ENCODE measurements around the gene NFILZ.

The NFILZ gene

DNA sequence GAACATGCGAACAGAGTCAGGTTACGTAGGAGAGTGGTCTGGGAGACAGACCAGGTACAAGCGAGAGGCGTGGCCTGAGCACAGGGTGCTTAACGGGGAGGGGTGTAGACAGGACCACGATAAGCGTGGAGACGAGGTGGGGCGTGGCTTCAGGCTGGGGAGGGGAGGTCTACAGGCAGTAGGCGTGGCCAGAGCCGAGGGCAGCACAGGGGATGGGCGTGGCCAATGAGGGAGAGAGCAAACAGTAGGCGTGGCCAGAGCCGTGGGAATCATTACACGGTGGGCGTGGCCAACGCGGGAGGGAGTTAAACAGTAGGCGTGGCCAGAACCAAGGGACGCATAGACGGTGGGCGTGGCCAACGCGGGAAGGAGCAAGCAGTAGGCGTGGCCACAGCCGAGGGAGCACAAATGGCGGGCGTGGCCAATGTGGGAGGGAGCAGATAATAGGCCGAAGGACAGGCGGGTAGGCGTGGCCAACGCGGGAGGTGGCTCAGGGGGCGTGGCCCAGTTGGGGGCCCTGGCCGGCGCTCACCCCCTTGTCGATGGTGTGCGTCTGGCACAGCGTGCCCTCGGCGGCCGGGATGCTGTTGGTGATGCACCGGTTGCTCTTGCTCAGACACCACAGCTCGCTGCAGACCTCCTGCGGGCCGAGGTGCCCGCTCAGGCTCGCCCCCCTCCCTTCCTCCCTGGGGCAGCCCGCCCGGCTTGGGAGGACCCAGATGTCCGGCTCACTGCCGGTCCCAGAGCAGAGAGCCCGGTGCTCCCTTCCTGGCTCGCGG is 38.0 kb upstream of the NFILZ start:
- no peak for TF ChIP-seq CTCF (IDR thresholded peaks at IDR 0.05; ENCODE audit: borderline replicate concordance, control extremely low read depth, extremely low read depth, insufficient read depth, missing control alignments)
- in situ Hi-C loops (cut with MboI; ENCODE audit: low sequenced_read_pairs, unreplicated experiment) = no loop called here
- no peak for DNase-seq (ENCODE audit: low spot score)

- no peak for TF ChIP-seq CTCF (IDR thresholded peaks at IDR 0.05; ENCODE audit: borderline replicate concordance, control extremely low read depth, extremely low read depth, insufficient read depth, missing control alignments)
- DNase-seq (ENCODE audit: low spot score) = no peak
- in situ Hi-C loops (cut with MboI; ENCODE audit: low sequenced_read_pairs, unreplicated experiment) = no loop called here
Measured at GRCh38 chr19:8593931-8594330, 36.5 kb upstream of the NFILZ start.

DNA sequence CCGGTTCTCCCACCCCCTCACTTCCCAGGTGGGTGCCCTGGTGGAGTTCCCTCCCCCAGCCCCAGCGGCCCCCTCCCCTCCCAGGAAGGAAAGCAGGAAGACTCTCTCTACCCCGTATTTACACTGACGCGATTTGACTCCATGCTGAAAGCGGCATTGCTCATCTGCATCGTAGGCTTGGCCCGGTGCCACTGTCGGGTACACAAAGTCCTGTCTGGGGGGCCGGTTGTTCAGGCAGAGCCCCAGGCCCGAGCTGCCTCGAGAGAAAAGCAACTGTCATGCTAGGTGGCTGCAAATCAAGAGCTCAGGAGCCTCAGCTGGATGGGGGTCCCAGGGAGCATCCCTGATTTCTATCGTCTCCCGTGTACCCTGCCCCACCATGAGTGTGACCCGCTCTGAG is 34.8 kb upstream of the NFILZ start:
- no peak for DNase-seq (ENCODE audit: low spot score)
- no peak for TF ChIP-seq CTCF (IDR thresholded peaks at IDR 0.05; ENCODE audit: borderline replicate concordance, control extremely low read depth, extremely low read depth, insufficient read depth, missing control alignments)
- in situ Hi-C loops (cut with MboI; ENCODE audit: low sequenced_read_pairs, unreplicated experiment) = no loop called here

DNA sequence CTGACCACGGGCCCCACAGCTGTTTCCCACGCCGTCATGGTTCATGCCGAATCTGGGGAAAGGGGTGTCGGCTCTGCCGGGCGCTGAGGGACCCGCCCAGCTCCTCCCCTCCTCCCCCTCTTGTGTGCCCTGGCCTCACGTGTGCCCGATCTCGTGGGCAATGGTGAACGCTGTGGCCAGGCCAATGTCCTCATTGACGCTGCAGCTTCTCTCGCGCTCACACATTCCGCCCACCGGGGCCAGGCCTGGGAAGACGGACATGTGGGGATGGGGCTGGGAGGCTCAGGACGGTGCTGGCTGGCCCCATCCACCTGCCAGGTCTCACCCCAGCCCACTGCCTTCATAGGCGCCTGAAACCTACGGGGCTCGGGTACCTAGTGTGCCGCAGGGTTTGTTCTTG is 34.3 kb upstream of the NFILZ start:
- no peak for TF ChIP-seq CTCF (IDR thresholded peaks at IDR 0.05; ENCODE audit: borderline replicate concordance, control extremely low read depth, extremely low read depth, insufficient read depth, missing control alignments)
- no peak for DNase-seq (ENCODE audit: low spot score)
- in situ Hi-C loops (cut with MboI; ENCODE audit: low sequenced_read_pairs, unreplicated experiment) = no loop called here

GRCh38 chr19:8600064-8600463 is 30.4 kb upstream of the NFILZ start:
- TF ChIP-seq CTCF (IDR thresholded peaks at IDR 0.05; ENCODE audit: borderline replicate concordance, control extremely low read depth, extremely low read depth, insufficient read depth, missing control alignments) = no peak
- DNase-seq (ENCODE audit: low spot score) = no peak
- in situ Hi-C loops (cut with MboI; ENCODE audit: low sequenced_read_pairs, unreplicated experiment) = no loop called here

GRCh38 chr19:8600816-8601215 is 29.6 kb upstream of the NFILZ start:
- in situ Hi-C loops (cut with MboI; ENCODE audit: low sequenced_read_pairs, unreplicated experiment) = no loop called here
- TF ChIP-seq CTCF (IDR thresholded peaks at IDR 0.05; ENCODE audit: borderline replicate concordance, control extremely low read depth, extremely low read depth, insufficient read depth, missing control alignments) = no peak
- no peak for DNase-seq (ENCODE audit: low spot score)

All from GM13976 (cell line).